ENCODE measurements around the gene ATP5F1A. TPM values are rescaled to one million over a fixed set of nuclear protein-coding genes. Genes with fewer than 3 reads are reported as not detected.

The ATP5F1A gene
- polyA plus RNA-seq, 1 donor (not counting 4 experiments of a cell fraction or from before 2014, with no cell fraction given): 512 TPM

- Histone ChIP-seq H3K4me1 (ENCODE audit: control insufficient read depth, extremely low read depth, insufficient read depth, low read length) (no peaks in the 10 kb centered on the region), H3K4me2 (ENCODE audit: control insufficient read depth, extremely low read depth, insufficient read depth, low read depth, low read length) (no peak overlapping the region), H3K27ac (ENCODE audit: control insufficient read depth, insufficient read depth, low read length) (no peak overlapping the region), H3K9ac (ENCODE audit: control insufficient read depth, extremely low read depth, insufficient read depth, low read length) (no peak overlapping the region), H3K36me3 (ENCODE audit: control insufficient read depth in 2 of 2, extremely low read depth in 1 of 2, insufficient read depth in 2 of 2, low read length in 2 of 2) (no peaks in the 10 kb centered on the region), H3K79me2 (ENCODE audit: control insufficient read depth, insufficient read depth, low read length) (no peaks in the 10 kb centered on the region), H2AFZ (ENCODE audit: control insufficient read depth, low read length) (no peak overlapping the region), H3K9me3 (ENCODE audit: control insufficient read depth, low read depth, low read length) (no peaks in the 10 kb centered on the region), H4K20me1 (ENCODE audit: control insufficient read depth, extremely low read depth, insufficient read depth, low read length) (no peaks in the 10 kb centered on the region), H3K4me3 (ENCODE audit: control insufficient read depth in 2 of 3, extremely low read depth in 1 of 3, insufficient read depth in 2 of 3, low read depth in 1 of 3, low read length in 3 of 3) (no peak overlapping the region), H3K9me1 (ENCODE audit: control insufficient read depth, extremely low read depth, insufficient read depth, low read length) (no peaks in the 10 kb centered on the region), H3K27me3 (ENCODE audit: control insufficient read depth, extremely low read depth, insufficient read depth, low read length) (no peaks in the 10 kb centered on the region)
- dilution Hi-C loops (cut with MboI; ENCODE audit: extremely low pct_ligation_motif_present, low sequenced_read_pairs): no loop called here
- FAIRE-seq: no peak
- TF ChIP-seq CTCF (optimal IDR thresholded peaks at IDR 0.05 in 1 of 3, IDR thresholded peaks at IDR 0.05 in 1 of 3, conservative IDR thresholded peaks at IDR 0.05 in 1 of 3; ENCODE audit: extremely low read depth in 1 of 3, insufficient read depth in 2 of 3, low read length in 3 of 3) (no peak), EZH2 (IDR thresholded peaks at IDR 0.05; ENCODE audit: low read length) (no peak)
- DNase-seq (ENCODE audit: low read depth, low spot score): no peak
These were observed 42.1 kb upstream of the ATP5F1A start for GRCh38 chr18:46140173-46140572.

DNA sequence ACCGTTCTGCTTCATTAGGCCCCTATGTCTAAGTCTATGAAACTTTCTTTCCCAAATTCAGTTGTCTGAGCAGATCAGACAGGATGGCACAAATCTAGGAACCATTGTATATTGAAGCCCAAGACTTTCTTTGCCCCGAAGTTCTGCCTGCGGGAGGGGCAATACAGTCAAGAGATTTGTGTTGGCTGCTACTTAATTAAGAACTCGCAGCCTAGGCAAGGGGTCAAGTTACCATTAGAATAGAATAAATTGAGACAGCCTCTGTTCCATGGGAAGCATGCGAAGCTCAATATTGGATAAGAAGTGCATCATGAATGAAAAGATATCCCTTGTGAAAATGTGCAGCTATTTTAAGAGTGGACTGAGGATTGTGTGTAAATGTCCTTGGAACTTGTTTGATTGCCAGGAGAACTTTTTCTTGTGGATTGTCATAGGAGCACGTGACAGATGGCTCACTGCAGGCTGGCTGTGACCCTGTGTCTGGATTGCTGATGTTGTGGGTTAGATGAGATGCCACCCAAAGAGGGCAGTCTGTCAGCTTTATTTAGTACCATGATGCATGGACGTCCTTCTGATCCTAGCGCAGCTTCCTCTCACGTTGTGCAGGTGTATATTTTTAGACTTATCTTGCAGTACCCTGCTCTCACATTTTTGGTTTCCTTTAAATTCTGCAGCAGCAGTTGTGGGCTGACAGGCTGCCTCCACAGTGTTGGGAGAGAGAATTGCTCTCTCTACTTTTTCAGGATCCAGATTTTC, 37.0 kb upstream of the ATP5F1A start:
- TF ChIP-seq CTCF (optimal IDR thresholded peaks at IDR 0.05 in 1 of 3, IDR thresholded peaks at IDR 0.05 in 1 of 3, conservative IDR thresholded peaks at IDR 0.05 in 1 of 3; ENCODE audit: extremely low read depth in 1 of 3, insufficient read depth in 2 of 3, low read length in 3 of 3): no peak
- no peak for TF ChIP-seq EZH2 (IDR thresholded peaks at IDR 0.05; ENCODE audit: low read length)
- H4K20me1 ChIP-seq (ENCODE audit: control insufficient read depth, extremely low read depth, insufficient read depth, low read length): no peaks in the 10 kb centered on the region
- DNase-seq (ENCODE audit: low read depth, low spot score): no peak
- no peaks in the 10 kb centered on the region for H3K4me1 ChIP-seq (ENCODE audit: control insufficient read depth, extremely low read depth, insufficient read depth, low read length)
- no peak overlapping the region for H3K9ac ChIP-seq (ENCODE audit: control insufficient read depth, extremely low read depth, insufficient read depth, low read length)
- H3K79me2 ChIP-seq (ENCODE audit: control insufficient read depth, insufficient read depth, low read length): no peaks in the 10 kb centered on the region
- H3K4me3 ChIP-seq (ENCODE audit: control insufficient read depth in 2 of 3, extremely low read depth in 1 of 3, insufficient read depth in 2 of 3, low read depth in 1 of 3, low read length in 3 of 3): no peak overlapping the region
- no peak overlapping the region for H3K4me2 ChIP-seq (ENCODE audit: control insufficient read depth, extremely low read depth, insufficient read depth, low read depth, low read length)
- no peak overlapping the region for H3K27ac ChIP-seq (ENCODE audit: control insufficient read depth, insufficient read depth, low read length)
- peaks cover 0 to under 1% of the 10 kb centered on the region in 2 experiments for H3K36me3 ChIP-seq (ENCODE audit: control insufficient read depth in 2 of 2, extremely low read depth in 1 of 2, insufficient read depth in 2 of 2, low read length in 2 of 2)
- no peaks in the 10 kb centered on the region for H3K9me1 ChIP-seq (ENCODE audit: control insufficient read depth, extremely low read depth, insufficient read depth, low read length)
- dilution Hi-C loops (cut with MboI; ENCODE audit: extremely low pct_ligation_motif_present, low sequenced_read_pairs): no loop called here
- H3K27me3 ChIP-seq (ENCODE audit: control insufficient read depth, extremely low read depth, insufficient read depth, low read length): no peaks in the 10 kb centered on the region
- no peak for FAIRE-seq
- H3K9me3 ChIP-seq (ENCODE audit: control insufficient read depth, low read depth, low read length): no peaks in the 10 kb centered on the region
- no peak overlapping the region for H2AFZ ChIP-seq (ENCODE audit: control insufficient read depth, low read length)
